Fibroblast of peridontal ligament (primary cell): ENCODE measurements around the gene UBALD1.
"Not testable (repeated sequence)": the region's sequence is repeated elsewhere in the genome, so short reads cannot be mapped to it uniquely, and the experiment has no call there.

ENCODE experiments used
- DNase-seq: peaks from one replicate; pipeline ENCODE4 v3.0.0-alpha.2; 2010; ENCODE audit errors: extremely low read depth

Gene UBALD1

DNA sequence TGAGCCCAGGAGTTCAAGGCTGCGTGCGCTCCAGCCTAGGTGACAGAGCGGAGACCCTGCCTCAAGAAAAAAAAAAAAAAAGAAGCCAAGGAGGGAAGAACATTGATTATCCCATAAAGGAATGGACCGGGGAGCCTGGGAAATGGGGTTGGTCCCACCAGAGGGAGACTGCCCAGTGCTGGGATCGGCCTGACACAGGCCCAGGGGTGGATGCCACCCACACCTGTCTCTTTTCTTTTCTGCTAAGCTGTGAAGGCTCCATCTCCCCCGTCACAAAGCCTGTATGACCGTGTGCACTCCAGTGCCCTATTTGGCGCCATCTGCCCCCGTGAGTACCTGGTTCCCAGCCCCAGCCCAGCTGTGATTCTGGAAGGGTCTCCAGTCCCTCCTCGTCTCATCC lies 15.7 kb downstream of the UBALD1 start:
- DNase-seq, result no peak

DNA sequence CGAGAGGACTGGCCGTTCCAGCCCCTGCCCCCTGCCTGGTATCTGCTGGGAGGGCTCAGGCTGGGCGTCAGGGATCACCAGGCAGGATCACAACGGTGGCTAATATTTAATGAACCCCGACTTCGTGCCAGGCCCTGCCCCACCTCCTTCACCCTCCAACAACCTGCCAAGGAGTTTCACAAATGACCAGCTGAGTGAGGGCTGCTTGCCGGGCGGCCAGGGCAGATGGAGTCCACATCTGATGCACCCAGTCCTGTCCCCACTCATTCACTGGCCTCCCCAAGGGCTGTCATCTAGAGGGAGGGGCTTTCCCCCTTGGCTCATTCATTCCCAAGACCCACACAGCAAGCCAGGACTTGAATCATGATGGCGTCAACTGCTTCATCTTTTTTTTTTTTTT lies 17.5 kb downstream of the UBALD1 start:
- DNase-seq, result no peak

DNA sequence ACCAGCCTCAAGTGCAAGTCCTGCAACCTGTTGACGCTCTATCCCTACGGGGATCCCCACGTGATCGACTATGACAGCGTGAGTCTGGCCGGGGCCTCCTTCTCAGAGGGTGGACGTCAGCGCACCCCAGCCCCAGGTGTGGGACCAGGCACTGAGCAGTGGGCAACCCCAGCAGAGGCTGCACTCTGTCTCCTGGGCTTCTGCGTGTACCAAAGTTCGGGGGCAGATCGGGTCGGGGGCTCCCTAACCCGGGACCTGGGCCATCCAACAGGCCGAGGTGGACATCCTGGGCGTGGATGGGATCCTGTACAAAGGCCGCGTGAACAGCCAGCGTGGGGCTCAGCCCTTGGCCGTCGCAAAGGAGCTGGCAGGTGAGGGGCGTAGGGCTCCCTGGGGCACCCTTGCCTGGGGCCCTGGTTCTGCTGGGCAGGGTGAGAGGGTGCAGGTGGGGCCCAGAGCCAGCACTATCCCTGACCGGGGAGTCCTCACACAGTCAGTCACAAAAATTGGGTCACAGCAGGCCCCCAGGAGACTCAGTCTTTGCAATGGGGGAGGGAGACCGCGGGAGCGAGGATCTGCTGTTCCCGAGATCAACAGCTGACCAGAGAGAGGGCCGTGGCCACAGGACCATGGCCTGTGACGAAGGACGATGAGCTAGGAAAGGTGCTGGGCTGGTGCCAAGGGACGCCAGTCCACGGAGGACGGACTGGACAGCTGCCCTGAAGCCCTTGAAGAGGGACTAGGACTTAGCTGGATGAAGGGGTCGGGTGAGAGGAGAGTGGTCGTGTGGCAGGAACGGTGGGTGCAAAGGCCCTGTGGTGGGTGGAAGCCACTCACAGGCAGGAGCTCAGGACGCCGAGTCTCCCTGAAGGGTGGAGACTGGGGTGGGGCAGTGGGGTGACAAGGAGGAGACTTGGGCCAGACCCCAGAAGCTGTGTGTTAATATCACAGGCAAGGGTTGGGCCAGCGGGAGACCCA lies 20.0 kb downstream of the UBALD1 start:
- no peak for DNase-seq

DNA sequence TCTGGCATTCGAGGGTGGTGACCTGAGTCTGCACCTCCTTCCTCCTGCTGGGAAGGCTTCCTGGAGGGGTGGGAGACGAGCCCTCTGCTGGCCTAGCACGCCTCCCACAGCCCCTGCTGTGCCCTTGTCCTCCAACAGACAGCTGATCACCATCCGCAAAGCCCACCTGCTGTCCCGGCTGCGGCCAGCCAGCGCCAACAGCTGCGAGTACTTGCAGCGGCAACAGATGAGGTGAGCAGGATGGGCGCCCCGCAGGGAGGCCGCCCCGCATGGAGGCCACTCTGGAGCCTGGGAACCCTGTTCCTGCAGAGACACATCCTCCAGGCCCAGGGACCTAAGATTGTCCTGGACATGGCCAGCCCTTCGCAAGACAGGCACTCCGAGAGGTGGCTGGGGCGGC lies 21.6 kb downstream of the UBALD1 start:
- no peak for DNase-seq

DNA sequence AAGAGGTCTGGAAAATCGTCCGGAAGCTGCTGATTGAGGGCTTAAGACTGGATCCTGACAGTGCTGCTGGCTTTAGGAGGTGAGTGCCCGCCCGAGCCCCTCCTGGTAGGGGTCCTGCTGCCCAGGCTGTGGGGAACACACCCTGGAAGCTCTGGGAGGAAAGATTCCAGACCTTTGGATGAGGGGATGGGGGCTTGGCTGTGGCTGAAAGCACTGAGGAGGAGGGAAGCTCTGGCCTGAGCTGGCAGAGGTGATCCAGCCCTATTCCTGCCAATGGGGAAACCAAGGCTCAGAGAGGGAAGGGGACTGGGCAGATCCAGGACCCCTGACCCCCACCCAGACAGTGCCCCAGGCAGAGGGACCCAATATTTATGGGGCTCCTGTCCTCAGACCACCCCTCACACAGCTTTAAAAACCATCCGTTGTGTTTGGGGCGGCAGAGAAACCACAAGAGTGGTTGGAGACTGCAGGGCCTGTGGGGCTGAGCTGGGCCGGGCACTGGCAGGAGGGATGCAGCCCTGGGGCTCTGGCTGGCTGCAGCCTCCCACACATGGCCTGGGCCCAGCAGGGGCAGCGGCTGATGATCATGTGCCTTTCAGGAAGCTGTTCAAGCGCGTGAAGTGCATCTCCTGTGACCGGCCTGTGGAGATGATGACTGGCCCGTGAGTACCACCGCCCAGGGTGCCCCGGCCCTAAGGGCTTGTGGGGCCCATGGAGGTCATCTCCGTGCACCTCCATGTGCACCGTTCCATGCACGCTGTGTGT lies 22.8 kb downstream of the UBALD1 start:
- no peak for DNase-seq

DNA sequence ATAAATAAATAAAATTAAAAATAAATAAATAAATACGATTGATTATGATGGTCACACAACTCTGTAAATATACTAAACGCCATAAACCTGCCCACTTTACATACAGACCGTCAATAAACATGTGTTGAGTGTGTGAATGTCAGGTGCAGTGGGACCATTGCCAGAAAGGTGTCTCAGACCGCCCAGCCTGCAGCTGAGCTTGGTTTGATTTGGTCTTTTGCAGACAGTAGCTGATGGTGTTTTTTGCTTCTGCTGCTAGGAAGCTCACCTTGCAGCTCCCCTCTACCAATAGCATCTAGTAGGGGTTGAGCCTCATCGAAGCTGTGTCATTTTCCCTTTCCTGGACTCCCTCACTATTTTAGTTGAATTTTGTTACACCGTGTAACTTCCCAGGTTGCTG lies 23.5 kb downstream of the UBALD1 start:
- no peak for DNase-seq

DNA sequence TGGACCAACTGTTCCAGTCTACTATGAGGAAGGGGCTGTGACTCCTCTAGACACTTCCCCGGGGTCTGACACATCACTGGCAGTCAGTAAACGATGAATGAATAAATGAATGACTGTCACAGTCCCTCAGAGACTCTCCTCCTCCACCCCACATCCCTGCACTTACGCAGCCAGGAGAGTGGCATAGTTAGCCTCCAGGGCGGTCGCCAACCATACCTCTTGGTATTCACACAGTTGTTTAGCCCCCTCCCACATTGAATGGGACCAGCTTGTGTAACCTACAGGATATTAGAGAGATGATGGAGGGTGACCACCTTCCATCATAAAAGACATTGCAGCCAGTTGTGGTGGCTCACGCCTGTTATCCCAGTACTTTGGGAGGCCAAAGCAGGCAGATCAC lies 25.7 kb downstream of the UBALD1 start:
- DNase-seq, result no peak

DNA sequence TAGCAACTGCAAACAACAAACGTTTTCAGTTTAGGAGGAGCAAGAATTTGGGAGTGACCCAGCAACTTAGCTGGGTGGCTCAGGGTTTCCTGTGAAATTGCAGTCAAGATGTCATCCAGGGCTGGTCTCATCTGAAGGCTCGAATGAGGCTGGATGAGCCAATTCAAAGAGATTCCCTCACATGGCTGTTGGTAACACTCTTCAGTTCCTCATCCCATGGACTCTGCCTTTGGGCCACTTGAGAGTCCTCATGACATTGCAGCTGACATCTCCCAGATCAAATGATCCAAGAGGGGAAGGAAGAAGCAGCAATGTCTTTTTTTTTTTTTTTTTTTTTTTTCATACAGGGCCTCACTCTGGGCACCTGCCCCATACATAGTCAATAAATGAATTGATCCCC lies 26.3 kb downstream of the UBALD1 start:
- DNase-seq, result no peak

DNA sequence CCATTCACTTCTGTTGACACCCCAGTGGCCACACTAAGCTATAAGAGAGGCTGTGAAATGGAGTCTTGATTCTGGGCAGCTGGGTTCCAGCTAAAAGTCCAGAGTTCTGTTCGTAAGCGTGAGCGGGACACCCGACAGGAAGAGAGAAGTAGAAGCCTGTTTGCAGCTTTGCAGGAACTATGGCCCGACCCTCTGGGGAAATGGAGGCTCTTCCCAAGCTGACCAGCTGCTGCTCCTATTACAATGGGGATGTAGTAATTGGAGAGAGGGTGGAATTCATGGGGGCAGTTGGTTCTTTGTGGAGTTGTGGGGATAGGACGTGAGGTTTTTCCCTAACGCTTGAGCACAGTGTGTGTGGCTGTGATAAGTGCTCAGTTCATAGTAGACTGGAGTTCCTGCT lies 28.4 kb downstream of the UBALD1 start:
- no peak for DNase-seq

DNA sequence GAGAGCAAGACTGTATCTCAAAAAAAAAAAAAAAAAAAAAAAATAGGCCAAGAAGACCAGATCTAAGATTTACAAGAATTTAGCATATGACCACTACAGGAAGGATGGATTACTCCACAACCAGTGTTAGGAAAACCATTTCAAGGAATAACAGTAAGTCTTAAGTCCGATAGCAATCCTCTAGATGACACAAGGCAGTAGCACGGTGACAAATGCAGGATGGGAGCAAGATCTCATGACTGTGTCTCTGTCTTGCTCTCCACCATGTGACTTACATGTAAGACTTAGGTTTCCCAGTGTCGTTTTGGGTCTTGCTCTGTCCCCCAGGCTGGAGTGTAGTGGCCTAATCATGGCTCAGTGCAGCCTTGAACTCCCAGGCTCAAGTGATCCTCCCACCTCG lies 30.8 kb downstream of the UBALD1 start:
- DNase-seq, result no peak

DNA sequence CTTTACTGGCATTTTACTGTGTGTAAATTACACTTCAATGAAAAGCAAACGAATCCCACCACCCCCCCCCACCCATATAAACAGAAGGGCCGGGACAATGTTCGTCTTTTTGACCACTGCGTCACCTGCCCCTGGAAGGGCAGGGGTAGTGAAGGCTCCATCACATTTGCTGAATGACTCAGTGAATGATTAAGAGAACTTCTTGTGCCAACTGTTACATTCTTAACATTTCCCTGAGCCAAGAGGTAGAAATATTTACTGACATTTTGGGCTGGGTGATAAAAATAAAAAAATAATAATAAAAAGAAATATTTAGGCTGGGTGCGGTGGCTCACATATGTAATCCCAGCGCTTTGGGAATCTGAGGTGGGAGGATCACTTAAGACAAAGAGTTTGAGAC lies 34.4 kb downstream of the UBALD1 start:
- DNase-seq, result no peak

DNA sequence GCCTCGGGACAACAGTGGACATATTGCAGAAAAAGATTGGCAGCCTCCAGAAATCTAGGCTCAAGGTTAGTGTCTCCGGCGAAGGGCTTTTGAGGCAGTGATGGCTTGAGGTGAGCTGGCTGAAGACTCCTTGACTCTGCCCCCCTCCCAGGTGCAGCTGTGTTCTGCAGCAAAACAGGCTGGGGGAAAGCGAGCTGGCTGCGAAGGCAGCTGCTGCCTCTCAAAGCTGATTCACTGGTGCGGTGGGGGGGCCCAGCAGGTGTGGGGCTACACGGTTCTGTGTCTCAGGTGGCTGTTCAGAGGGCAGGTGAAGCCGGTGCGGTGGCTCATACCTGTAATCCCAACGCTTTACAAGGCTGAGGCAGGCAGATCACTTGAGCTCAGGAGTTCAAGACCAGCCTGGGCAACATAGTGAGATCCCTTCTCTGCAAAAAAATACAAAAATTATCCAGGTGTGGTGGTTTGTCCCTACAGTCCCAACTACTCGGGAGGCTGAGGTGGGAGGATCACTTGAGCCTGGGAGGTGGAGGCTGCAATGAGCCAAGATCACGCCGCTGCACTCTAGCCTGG lies 35.6 kb downstream of the UBALD1 start:
- no peak for DNase-seq

DNA sequence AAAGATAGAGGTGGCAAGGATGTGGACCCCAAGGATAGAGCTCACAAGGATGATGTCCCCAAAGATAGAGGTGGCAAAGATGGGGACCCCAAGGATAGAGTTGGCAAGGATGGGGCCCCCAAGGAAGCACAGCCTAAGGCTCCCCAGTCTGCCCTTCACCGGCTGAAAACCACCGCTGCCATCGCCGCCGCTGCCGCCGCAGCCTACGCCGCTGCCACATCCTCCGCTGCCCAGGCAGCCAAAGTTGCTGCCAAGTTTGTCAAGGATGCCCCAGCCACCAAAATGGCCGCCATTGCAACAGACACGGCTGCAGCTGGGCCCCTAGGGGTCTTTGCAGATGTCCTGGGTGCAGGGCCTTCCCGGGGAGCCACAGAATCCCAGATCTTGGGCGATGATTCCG lies 38.7 kb downstream of the UBALD1 start:
- no peak for DNase-seq

DNA sequence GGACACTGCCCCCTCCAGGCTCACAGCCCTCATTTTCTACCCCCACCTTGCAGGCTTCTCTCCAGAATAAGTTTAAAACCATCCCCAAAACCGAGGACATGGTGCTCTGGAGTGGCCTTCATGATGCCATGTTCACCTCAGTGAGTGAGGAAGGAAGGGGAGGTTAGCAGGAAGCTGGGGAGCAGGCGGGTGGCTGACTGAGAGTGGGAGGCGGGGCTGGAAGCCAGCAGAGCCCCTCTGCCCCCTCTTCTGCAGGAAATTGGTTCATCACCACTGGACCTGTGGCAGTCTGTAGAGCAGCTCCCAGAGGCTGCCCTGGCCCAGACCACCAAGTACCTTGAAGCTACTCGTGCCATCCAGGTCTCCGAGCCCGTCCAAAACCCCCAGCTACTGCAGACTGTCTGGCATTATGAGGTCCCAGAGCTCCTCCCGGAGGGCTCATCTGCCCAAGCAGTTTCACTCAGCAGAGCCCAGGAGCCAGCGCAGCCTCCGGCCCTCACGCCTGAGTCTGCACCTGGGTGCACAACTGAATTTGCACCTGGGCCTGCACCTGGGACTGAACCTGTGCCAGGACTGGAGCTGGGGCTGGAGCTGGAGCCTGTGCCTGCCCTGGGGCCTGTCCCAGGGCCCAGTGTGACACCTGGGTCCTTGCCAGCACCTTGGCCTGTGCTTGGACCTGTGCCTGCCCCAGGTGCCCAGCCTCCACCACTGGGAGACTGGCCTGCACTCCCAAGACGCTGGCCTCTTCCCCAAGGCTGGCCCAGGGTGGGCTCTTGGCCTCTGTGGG lies 39.6 kb downstream of the UBALD1 start:
- DNase-seq, result no peak

DNA sequence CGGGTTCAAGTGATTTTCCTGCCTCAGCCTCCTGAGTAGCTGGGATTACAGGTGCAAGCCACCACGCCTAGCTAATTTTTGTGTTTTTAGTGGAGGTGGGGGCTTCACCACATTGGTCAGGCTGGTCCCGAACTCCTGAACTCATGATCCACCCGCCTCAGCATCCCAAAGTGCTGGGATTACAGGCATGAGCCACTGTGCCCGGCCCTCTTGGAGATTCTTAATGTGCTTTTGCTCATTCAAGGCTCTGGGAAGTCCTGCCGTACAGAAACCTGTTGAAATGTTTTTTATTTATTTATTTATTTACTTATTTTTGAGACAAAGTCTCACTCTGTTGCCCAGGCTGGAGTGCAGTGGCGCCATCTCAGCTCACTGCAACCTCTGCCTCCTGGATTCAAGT lies 40.8 kb downstream of the UBALD1 start:
- DNase-seq, result not testable (repeated sequence)

DNA sequence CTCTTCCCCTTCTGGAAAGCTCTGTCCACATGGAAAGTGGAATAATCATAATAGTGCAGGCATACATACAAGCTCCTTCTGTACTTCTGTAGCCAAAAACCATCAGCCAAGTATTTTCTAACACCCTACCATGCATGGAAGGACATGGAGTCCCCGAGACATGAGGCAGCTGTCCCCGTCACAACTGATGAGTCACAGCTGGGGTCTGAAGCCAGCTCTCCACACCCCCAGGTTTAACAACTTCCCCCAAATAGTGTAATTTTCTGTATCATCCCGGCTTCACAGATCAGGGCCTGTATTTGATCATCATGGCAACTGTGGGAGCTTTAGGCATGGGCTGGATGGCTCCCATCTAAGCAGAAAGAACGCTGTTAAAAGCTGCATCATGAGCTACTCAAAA lies 42.0 kb downstream of the UBALD1 start:
- DNase-seq, result no peak

DNA sequence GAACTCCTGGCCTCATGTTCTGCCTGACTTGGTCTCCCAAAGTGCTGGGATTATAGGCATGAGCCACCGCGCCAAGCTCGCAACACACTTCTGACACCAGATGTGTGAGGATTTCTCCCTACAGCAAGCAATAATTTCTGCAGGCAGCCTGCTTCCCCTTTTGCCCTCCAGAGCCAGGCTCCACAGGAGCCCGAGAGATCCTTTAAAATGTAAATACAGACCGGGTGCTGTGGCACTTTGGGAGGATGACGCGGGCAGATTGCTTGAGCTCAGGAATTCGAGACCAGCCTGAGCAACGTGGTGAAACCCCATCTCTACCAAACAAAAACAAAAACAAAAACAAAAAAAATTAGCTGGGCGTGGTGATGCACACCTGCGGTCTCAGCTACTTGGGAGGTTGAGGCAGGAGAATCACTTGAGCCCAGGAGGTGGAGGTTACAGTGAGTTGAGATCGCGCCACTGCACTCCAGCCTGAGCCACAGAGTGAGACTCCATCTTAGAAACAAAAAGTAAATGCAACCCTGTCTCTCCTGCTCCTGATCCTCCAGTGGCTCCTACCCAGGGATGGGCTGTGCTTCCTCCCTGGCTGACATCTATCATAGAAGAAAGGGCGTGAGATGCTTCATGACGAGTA lies 43.9 kb downstream of the UBALD1 start:
- DNase-seq, result no peak

DNA sequence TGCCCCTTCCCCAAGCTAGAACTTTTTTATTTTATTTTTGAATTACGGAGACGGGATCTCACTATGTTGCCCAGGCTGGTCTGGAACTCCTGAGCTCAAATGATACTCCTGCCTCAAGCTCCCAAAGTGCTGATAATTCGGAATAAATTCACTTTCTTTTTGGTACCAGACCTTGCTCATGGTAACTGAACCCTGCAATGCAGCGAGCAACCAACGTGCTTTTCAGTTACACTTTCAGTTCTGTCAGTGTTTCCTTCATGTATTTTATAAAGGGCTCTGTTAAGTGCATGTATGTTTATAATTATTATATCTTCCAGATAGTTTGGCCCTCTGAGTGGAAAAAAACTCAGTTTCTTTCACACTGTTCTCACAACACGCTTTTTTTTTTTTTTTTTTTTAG lies 44.6 kb downstream of the UBALD1 start:
- DNase-seq, result no peak

DNA sequence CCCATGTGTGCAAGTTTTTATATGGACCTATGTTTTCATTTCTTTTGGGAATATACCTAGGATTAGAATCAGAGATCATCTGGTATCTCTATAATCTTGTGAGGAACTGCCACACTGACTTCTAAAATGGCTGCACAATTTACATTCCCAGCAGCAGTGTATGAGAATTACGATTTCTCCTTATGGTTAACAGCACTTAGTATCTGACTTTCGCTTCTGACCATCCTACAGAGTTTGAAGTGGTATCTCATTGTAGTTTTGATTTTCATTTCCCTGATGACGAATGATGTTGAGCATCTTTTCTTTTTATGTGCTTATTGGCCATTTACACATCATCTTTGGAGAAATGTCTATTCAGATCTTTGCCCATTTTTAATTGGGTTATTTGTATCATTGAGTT lies 48.5 kb downstream of the UBALD1 start:
- DNase-seq, result no peak

DNA sequence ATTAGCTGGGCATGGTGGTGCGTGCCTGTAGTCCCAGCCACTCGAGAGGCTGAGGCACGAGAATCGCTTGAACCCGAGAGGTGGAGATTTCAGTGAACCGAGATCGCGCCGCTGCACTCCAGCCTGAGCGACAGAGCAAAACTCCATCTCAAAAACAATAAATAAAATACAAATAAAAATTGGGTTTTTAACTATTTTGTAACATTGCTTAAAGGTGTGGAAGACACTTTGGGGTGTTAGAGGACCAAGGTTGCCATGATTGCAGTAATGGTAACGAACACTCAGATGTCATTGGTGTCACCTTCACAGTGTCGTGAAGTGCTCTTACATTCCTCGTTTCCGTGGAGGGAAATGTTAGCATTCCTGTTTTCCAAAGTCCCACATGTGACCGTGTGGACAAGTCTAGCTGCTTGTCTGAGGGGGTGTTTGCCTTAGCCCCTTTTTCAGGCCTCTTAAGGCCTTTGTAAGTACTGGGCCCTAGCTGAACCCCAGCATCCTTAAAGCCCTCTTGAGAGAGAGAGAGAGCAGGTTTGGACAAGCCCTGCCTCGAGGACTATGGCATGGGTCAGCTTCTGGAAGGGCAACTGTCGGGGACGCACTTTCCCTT lies 49.9 kb downstream of the UBALD1 start:
- no peak for DNase-seq

DNA sequence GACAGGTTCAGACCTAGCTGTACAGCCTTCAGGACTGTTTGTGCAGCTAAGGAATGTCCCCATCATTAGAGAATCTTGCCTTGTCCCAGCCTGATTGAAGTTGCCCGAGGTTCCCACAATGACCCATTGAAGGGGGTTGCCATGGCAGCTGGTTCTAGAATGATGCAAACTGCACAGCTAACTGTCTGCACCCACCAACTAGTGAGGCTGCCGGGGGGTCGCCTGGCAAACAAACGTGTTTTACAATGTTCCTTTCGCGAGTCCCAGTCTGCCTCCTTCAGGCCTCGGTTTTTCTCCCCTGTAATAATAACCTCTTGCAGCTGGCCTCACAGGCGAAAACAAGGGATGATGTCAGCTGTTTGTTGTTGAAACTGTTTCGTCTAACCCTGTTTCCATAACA lies 53.1 kb downstream of the UBALD1 start:
- peak; percentile 5 for DNase-seq
